Uterus (tissue), 4 donors: Measurements from ENCODE around the gene CLMN. TPM values are rescaled to one million over a fixed set of nuclear protein-coding genes. Genes with fewer than 3 reads are reported as not detected.
A peak's percentile ranks its signal among the peaks of the same experiment; 100 is the strongest.

Source experiments
- DNase-seq, 2 donors: peaks; one replicate each; pipeline ENCODE4 v3.0.0-alpha.2; 2019 to 2020
- H3K27ac ChIP-seq, 2 donors: fragments of 200-600 bp; sonication (generic); 1 replicate in 1 of 2; 2 replicates in 1 of 2; pipeline ENCODE4 v1.5.1; 2016 to 2018
- H3K27me3 ChIP-seq, 2 donors: fragments of 200-600 bp; sonication (generic); one replicate each; pipeline ENCODE4 v1.5.1; 2018 to 2019; ENCODE audit warnings: control low read depth in 1 of 2
- H3K36me3 ChIP-seq, 2 donors: fragments of 200-600 bp; sonication (generic); one replicate each; pipeline ENCODE4 v1.5.1; 2019; ENCODE audit warnings: control low read depth in 1 of 2
- H3K4me1 ChIP-seq, 2 donors: fragments of 200-600 bp; sonication (generic); one replicate each; pipeline ENCODE4 v1.5.1; 2018 to 2019; ENCODE audit warnings: control low read depth in 1 of 2
- H3K4me3 ChIP-seq, 2 donors: fragments of 200-600 bp; sonication (generic); 1 replicate in 1 of 2; 2 replicates in 1 of 2; pipeline ENCODE4 v1.5.1; 2018 to 2019; ENCODE audit warnings: mild to moderate bottlenecking in 1 of 2
- H3K9me3 ChIP-seq, 2 donors: fragments of 200-600 bp; sonication (generic); one replicate each; pipeline ENCODE4 v1.5.1; 2019; ENCODE audit warnings: control low read depth in 1 of 2
- POLR2A ChIP-seq, 2 donors: fragments of 450-650 bp; IDR thresholded peaks; one replicate each; pipeline ENCODE4 v1.6.1; 2016; ENCODE audit warnings: antibody characterized with exemption in 2 of 2, mild to moderate bottlenecking in 1 of 2, moderate library complexity in 1 of 2
- intact Hi-C: fragments of 100-400 bp; cut with DNase I; formaldehyde crosslinking; loops from one replicate; pipeline ENCODE4 v1.15.1; 2023; ENCODE audit warnings: low total_unique reads
- total RNA-seq, 4 donors: library from RNA; depleted of rRNA in 3 of 4; stranded (reverse); fragments of >200 nt in 3 of 4; gene quantifications; one replicate each; pipeline versions ENCODE4 v1.1.0 to v1.2.4, GENCODE V29; 2014 to 2023
- TF ChIP-seq, protein P1 (sequence below), 4 experiments: fragments of 200-600 bp in 2 of 4; fragments of 450-650 bp in 2 of 4; sonication (generic) in 2 of 4; IDR thresholded peaks; one replicate each; pipeline ENCODE4 v1.5.1; 2016 to 2019; ENCODE audit warnings: antibody characterized with exemption in 4 of 4, mild to moderate bottlenecking in 2 of 4, moderate library complexity in 1 of 4
- donor health status: DM: yes; HTN: yes; CAD: no.

Gene CLMN
- total RNA-seq, 4 donors from 2014 or later, result 5.0 to 55.0 (median 12.4) TPM

DNA sequence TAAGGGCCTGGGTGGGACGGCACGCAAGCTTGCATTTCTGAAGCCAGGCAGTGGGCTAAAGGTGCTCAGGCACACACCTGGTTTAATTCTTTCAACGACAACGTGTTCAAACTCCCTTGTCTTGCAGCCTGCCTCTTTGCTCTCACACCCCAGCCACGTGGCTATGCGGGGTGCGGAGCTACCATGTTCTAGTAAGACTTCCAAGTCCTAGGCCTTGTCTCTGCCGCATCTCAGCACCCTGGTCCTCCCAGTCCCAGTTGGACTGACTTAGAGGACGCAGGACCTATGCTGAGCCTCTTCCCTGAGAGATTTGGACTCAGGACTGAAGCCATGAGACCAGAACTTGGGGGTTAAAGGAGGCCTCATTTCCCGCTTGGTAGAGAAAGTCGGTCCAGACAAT lies 62.2 kb downstream of the CLMN start:
- no peaks in the 10 kb centered on the region for H3K36me3 ChIP-seq
- H3K27me3 ChIP-seq, result no peaks in the 10 kb centered on the region
- no peak for DNase-seq
- no peaks in the 10 kb centered on the region for H3K9me3 ChIP-seq
- intact Hi-C loops, result no loop called here
- no peaks in the 10 kb centered on the region for H3K4me1 ChIP-seq
- no peak overlapping the region for H3K4me3 ChIP-seq
- TF ChIP-seq POLR2A (IDR thresholded peaks at IDR 0.05), result no peak
- TF ChIP-seq, protein P1, sequence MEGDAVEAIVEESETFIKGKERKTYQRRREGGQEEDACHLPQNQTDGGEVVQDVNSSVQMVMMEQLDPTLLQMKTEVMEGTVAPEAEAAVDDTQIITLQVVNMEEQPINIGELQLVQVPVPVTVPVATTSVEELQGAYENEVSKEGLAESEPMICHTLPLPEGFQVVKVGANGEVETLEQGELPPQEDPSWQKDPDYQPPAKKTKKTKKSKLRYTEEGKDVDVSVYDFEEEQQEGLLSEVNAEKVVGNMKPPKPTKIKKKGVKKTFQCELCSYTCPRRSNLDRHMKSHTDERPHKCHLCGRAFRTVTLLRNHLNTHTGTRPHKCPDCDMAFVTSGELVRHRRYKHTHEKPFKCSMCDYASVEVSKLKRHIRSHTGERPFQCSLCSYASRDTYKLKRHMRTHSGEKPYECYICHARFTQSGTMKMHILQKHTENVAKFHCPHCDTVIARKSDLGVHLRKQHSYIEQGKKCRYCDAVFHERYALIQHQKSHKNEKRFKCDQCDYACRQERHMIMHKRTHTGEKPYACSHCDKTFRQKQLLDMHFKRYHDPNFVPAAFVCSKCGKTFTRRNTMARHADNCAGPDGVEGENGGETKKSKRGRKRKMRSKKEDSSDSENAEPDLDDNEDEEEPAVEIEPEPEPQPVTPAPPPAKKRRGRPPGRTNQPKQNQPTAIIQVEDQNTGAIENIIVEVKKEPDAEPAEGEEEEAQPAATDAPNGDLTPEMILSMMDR (IDR thresholded peaks at IDR 0.05), result no peak
- no peak overlapping the region for H3K27ac ChIP-seq

DNA sequence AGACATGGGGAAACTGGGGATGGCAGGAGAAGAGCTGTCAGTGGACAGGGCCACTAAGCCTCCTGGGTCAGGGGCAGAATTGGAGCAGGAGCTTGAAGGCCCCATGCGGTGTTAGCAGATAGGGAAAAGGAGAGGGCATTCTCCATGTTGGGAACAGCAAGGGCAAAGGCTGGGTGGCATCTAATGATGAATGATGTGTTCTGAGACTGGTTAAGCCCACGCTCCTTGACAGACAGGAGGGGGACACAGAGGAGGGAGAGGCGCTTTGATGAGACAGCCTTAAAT lies 63.0 kb downstream of the CLMN start:
- Histone ChIP-seq H3K9me3 (no peaks in the 10 kb centered on the region), H3K27me3 (no peaks in the 10 kb centered on the region), H3K36me3 (no peaks in the 10 kb centered on the region), H3K4me1 (no peaks in the 10 kb centered on the region), H3K27ac (no peak overlapping the region), H3K4me3 (no peak overlapping the region)
- TF ChIP-seq, protein P1 (IDR thresholded peaks at IDR 0.05), result no peak
- TF ChIP-seq POLR2A (IDR thresholded peaks at IDR 0.05), result no peak
- no peak for DNase-seq
- intact Hi-C loops, result no loop called here

DNA sequence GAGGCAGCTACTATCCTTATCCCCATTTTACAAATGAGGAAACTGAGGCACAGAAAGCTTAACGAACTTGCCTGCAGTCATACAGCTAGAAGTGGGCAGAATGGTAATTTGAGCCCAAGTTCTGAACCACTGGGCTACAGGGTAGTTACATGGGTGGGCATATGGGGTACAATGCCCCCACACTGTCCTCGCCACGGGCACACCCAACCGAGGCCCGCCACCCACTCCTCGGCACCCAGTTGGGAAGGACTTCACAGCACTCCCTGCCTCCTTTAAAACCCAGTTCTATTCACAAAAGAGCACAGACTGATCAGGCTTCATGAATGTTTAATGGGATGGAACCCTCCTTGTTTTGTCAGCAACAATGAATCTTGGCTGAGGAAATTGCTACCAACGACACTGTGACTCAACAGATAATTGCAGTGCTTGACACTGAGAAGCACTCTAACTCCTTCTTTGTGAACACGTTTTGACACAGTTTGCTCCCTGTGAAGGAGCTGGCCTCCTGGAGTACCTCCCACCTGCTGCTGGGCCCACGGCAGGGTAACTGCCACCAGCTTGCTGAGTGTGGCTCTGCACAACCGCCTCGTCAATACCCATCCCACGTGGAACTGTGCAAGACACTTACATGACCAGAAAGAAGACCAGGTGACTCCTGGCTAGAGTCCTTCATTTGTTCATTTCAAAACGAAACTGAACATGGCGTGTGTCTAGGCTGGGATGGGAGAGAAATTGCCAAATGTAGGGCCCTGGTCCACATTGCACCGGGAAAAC lies 63.5 kb downstream of the CLMN start:
- H3K27ac ChIP-seq, result no peak overlapping the region

DNA sequence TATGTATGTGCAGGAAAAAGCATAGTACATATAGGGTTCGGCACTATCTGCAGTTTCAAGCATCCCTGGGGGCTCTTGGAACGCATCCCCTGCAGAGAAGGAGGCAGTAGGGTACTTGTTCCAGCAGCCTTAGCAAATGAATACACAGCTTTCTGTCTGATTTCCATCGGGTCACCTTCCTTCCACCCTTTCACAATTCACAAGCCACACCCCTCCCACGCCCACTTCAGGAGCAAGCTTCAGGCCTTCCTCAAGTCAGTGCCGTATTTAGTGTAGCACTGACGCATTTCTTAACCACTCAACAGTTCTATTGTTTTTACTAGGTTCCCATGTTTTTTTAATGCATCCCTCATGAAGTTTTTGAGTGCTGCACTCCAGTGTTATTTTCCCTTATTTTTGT lies 64.2 kb downstream of the CLMN start:
- TF ChIP-seq, protein P1 (IDR thresholded peaks at IDR 0.05), result no peak
- TF ChIP-seq POLR2A (IDR thresholded peaks at IDR 0.05), result no peak
- Histone ChIP-seq H3K4me1 (no peaks in the 10 kb centered on the region), H3K9me3 (no peaks in the 10 kb centered on the region), H3K4me3 (no peak overlapping the region), H3K27me3 (no peaks in the 10 kb centered on the region), H3K27ac (no peak overlapping the region), H3K36me3 (no peaks in the 10 kb centered on the region)
- peak; percentile 56 to 63 for DNase-seq
- intact Hi-C loops, result no loop called here

More for the DNA sequence above, 63.5 kb downstream of the CLMN start:
- no peaks in the 10 kb centered on the region for H3K9me3 ChIP-seq
- DNase-seq, result no peak
- no peaks in the 10 kb centered on the region for H3K36me3 ChIP-seq
- H3K27me3 ChIP-seq, result no peaks in the 10 kb centered on the region
- no peak overlapping the region for H3K4me3 ChIP-seq
- no peak for TF ChIP-seq POLR2A (IDR thresholded peaks at IDR 0.05)
- TF ChIP-seq, protein P1 (IDR thresholded peaks at IDR 0.05), result no peak
- H3K4me1 ChIP-seq, result no peaks in the 10 kb centered on the region
- intact Hi-C loops, result no loop called here

DNA sequence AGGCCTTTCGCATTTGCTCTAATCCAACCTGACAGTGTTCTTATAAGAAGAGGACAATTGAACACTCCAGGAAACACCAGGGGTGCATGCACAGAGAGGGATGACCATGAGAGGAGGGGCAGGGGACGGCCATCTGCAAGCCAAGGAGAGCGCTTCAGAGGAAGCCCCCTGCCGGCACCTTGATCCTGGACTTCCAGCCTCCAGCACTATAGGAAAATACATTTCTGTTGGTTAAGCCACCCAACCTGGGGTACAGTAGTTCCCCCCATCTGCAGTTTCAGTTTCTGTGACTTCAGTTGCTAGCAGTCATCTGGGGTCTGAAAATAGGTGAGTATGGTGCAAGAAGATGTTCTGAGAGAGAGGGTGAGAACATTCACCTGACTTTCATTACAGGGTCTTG lies 64.7 kb downstream of the CLMN start:
- intact Hi-C loops, result no loop called here
- H3K27ac ChIP-seq, result no peak overlapping the region

More for the DNA sequence above, 64.7 kb downstream of the CLMN start:
- TF ChIP-seq POLR2A (IDR thresholded peaks at IDR 0.05), result no peak
- TF ChIP-seq, protein P1 (IDR thresholded peaks at IDR 0.05), result no peak
- Histone ChIP-seq H3K4me1 (no peaks in the 10 kb centered on the region), H3K36me3 (no peaks in the 10 kb centered on the region), H3K4me3 (no peak overlapping the region), H3K9me3 (no peaks in the 10 kb centered on the region), H3K27me3 (no peaks in the 10 kb centered on the region)
- DNase-seq, result no peak
